Measurements from ENCODE around the gene CADPS2. TPM values are rescaled to one million over a fixed set of nuclear protein-coding genes. Genes with fewer than 3 reads are reported as not detected.

The CADPS2 gene
- total and polyA plus RNA-seq, 2 donors (not counting 1 experiment from before 2014, with no cell fraction given) = not detected

DNA sequence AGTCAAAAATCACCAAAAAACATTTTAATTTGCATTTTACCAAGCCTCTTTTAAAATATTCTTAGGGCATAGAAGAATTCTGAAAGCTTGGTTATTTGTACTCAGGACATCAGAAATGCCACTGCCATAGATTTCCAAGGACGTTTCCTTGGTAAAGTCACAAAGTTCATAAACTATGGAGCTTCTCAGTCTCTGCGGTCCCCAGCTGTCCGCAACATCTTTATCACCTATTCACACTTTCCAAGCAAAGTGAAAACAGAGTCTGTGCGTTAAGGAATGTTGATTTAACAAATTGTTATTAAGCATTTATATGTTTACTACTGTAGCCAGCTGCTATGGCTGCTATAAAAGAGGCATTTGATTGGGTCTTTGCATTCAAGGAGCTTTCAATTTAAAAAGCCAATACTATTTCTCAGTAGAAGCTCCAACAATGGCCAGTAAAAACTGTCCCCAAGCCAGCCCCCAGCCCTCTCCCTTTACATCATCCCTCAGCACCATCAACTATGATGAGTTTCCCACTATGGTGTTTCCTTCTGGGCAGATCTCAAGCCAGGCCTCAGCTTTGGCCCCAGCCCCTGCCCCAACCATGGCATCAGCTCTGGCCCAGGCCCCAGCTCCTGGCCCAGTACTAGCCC is 36.8 kb downstream of the CADPS2 start:
- Mint-ChIP-seq H3K27me3 (no peaks in the 10 kb centered on the region), H3K27ac (no peak overlapping the region), H3K9me3 (ENCODE audit: insufficient read depth) (no peaks in the 10 kb centered on the region), H3K4me1 (no peaks in the 10 kb centered on the region), H3K4me3 (no peak overlapping the region)
- H3K9ac ChIP-seq (ENCODE audit: low read length) = no peak overlapping the region
- H2AFZ ChIP-seq (ENCODE audit: insufficient read depth, low read depth, low read length, poor library complexity, severe bottlenecking) = no peak overlapping the region
- no peaks in the 10 kb centered on the region for H3K79me2 ChIP-seq (ENCODE audit: control insufficient read depth, insufficient read depth, low read length)
- peaks cover 0 to 14% (median 0%) of the 10 kb centered on the region in 3 donors for H3K9me3 ChIP-seq (ENCODE audit: control extremely low read depth in 1 of 3, control insufficient read depth in 2 of 3, insufficient read depth in 1 of 3, low read length in 2 of 3)
- CTCF ChIA-PET = no interaction called here
- POLR2A ChIA-PET = no interaction called here
- no peak overlapping the region for H3K27ac ChIP-seq (ENCODE audit: low read length in 2 of 2)
- H4K20me1 ChIP-seq (ENCODE audit: control insufficient read depth, insufficient read depth, low read length, poor library complexity, severe bottlenecking) = no peaks in the 10 kb centered on the region
- ATAC-seq (ENCODE audit: low read depth) (no peak), DNase-seq (no peak)
- intact Hi-C loops (cut with micrococcal nuclease) = no loop called here
- H3K4me3 ChIP-seq (ENCODE audit: control extremely low read depth in 1 of 5, extremely low read depth in 1 of 5, insufficient read depth in 1 of 5, low read depth in 2 of 5, low read length in 4 of 5) = no peak overlapping the region
- no peaks in the 10 kb centered on the region for H3K36me3 ChIP-seq (replicated peaks in 1 of 2; ENCODE audit: control extremely low read depth in 1 of 2, control insufficient read depth in 1 of 2, extremely low read depth in 1 of 2, insufficient read depth in 2 of 2, low read length in 1 of 2)
- 60% methylated on average over 1 of the region's 4 CpGs for WGBS (ENCODE audit: insufficient coverage)
- H3K27me3 ChIP-seq (replicated peaks in 1 of 4; ENCODE audit: control extremely low read depth in 1 of 4, control insufficient read depth in 3 of 4, insufficient read depth in 4 of 4, low read length in 3 of 4) = no peaks in the 10 kb centered on the region
- no peaks in the 10 kb centered on the region for H3K4me1 ChIP-seq (ENCODE audit: control insufficient read depth in 2 of 2, insufficient read depth in 2 of 2, low read length in 2 of 2)
- TF ChIP-seq, protein P1, sequence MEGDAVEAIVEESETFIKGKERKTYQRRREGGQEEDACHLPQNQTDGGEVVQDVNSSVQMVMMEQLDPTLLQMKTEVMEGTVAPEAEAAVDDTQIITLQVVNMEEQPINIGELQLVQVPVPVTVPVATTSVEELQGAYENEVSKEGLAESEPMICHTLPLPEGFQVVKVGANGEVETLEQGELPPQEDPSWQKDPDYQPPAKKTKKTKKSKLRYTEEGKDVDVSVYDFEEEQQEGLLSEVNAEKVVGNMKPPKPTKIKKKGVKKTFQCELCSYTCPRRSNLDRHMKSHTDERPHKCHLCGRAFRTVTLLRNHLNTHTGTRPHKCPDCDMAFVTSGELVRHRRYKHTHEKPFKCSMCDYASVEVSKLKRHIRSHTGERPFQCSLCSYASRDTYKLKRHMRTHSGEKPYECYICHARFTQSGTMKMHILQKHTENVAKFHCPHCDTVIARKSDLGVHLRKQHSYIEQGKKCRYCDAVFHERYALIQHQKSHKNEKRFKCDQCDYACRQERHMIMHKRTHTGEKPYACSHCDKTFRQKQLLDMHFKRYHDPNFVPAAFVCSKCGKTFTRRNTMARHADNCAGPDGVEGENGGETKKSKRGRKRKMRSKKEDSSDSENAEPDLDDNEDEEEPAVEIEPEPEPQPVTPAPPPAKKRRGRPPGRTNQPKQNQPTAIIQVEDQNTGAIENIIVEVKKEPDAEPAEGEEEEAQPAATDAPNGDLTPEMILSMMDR (IDR thresholded peaks at IDR 0.05) = no peak
- no peak for TF ChIP-seq EZH2 (IDR thresholded peaks at IDR 0.05; ENCODE audit: borderline replicate concordance, insufficient read depth, low read depth, low read length, poor library complexity, severe bottlenecking)
- no peak overlapping the region for H3K4me2 ChIP-seq (replicated peaks; ENCODE audit: low read depth, low read length, poor library complexity, severe bottlenecking)

DNA sequence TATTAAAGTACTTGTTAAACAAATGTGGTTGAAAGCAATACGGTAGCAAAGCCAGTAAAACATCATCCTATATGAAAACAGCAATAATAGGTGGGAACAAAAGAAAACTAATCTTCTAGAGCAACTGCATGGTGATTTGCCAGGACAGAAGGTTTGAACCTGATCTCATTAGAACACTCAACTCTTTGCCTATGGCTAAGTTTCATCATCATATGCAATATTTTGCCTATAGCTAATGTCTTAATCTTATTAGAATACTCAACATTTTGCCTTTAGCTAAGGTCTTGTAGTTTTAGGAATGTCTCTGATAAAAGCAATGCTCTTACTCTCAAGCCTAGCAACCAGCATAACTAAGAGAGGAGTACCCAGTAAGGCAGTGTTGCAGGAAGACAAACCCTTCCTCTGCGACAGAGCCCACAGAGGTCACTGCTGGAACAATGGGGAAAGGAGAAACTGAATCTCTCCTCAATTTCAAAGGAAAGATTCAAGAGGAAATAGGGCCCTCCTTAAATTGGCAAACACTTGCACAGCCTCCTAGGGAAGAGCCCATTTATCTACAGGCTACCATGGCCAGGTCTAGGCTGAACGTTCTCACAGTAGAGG is 38.3 kb downstream of the CADPS2 start:
- no CpG with 5 or more reads among the region's 3 CpGs for WGBS (ENCODE audit: insufficient coverage)
- Histone ChIP-seq H4K20me1 (ENCODE audit: control insufficient read depth, insufficient read depth, low read length, poor library complexity, severe bottlenecking) (no peaks in the 10 kb centered on the region), H3K9me3 (ENCODE audit: control extremely low read depth in 1 of 3, control insufficient read depth in 2 of 3, insufficient read depth in 1 of 3, low read length in 2 of 3) (peaks cover 0 to 9% (median 0%) of the 10 kb centered on the region in 3 donors), H3K36me3 (replicated peaks in 1 of 2; ENCODE audit: control extremely low read depth in 1 of 2, control insufficient read depth in 1 of 2, extremely low read depth in 1 of 2, insufficient read depth in 2 of 2, low read length in 1 of 2) (no peaks in the 10 kb centered on the region), H3K27me3 (replicated peaks in 1 of 4; ENCODE audit: control extremely low read depth in 1 of 4, control insufficient read depth in 3 of 4, insufficient read depth in 4 of 4, low read length in 3 of 4) (no peaks in the 10 kb centered on the region), H3K9ac (ENCODE audit: low read length) (no peak overlapping the region), H3K4me3 (ENCODE audit: control extremely low read depth in 1 of 5, extremely low read depth in 1 of 5, insufficient read depth in 1 of 5, low read depth in 2 of 5, low read length in 4 of 5) (no peak overlapping the region), H3K79me2 (ENCODE audit: control insufficient read depth, insufficient read depth, low read length) (no peaks in the 10 kb centered on the region), H3K27ac (ENCODE audit: low read length in 2 of 2) (no peak overlapping the region), H2AFZ (ENCODE audit: insufficient read depth, low read depth, low read length, poor library complexity, severe bottlenecking) (no peak overlapping the region), H3K4me1 (ENCODE audit: control insufficient read depth in 2 of 2, insufficient read depth in 2 of 2, low read length in 2 of 2) (no peaks in the 10 kb centered on the region), H3K4me2 (replicated peaks; ENCODE audit: low read depth, low read length, poor library complexity, severe bottlenecking) (no peak overlapping the region)
- H3K27ac Mint-ChIP-seq = no peak overlapping the region
- ChIA-PET CTCF (no interaction called here), POLR2A (no interaction called here)
- TF ChIP-seq EZH2 (IDR thresholded peaks at IDR 0.05; ENCODE audit: borderline replicate concordance, insufficient read depth, low read depth, low read length, poor library complexity, severe bottlenecking) = no peak
- TF ChIP-seq, protein P1 (IDR thresholded peaks at IDR 0.05) = no peak
- ATAC-seq (ENCODE audit: low read depth) (no peak), DNase-seq (no peak)
- H3K4me1 Mint-ChIP-seq = no peaks in the 10 kb centered on the region
- intact Hi-C loops (cut with micrococcal nuclease) = no loop called here
- H3K27me3 Mint-ChIP-seq = no peaks in the 10 kb centered on the region
- no peaks in the 10 kb centered on the region for H3K9me3 Mint-ChIP-seq (ENCODE audit: insufficient read depth)
- H3K4me3 Mint-ChIP-seq = no peak overlapping the region
